Measurements from ENCODE around the gene CCDC148.

Gene CCDC148

DNA sequence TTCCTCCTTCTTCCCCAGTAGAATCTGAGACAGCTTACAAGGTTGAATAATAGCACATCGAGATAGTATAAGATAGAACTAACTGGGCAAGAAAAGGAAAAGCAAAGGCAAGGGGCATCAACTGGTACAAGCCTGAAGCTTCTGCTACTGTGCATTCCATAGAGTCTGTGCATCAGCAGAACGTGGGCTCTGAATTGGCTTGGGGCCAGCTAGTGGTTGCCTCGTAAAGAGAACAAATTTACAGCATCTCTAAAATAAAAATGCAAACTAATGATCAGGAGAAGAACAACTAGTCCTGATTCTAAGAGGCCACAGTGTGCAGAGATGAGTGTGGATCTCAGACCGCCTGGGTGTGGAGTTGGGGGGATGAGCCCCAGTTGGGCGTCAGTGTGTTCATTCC is 318.3 kb downstream of the CCDC148 start:
- Histone ChIP-seq H3K9me2 (replicated peaks; ENCODE audit: control insufficient read depth, low read length) (no peaks in the 10 kb centered on the region), H3K36me3 (ENCODE audit: control insufficient read depth, low read length) (no peaks in the 10 kb centered on the region), H3K4me3 (ENCODE audit: low read length) (no peak overlapping the region), H3K9me3 (ENCODE audit: control insufficient read depth, insufficient read depth, low read length) (no peaks in the 10 kb centered on the region), H3K4me2 (ENCODE audit: low read length) (no peak overlapping the region), H4K20me1 (ENCODE audit: control insufficient read depth, insufficient read depth, low read depth, low read length) (no peaks in the 10 kb centered on the region), H3K79me2 (ENCODE audit: control insufficient read depth, low read length) (no peaks in the 10 kb centered on the region), H3K4me1 (ENCODE audit: control insufficient read depth, low read length) (no peaks in the 10 kb centered on the region), H3K27ac (ENCODE audit: low read depth, low read length) (no peak overlapping the region), H3K27me3 (ENCODE audit: control insufficient read depth, low read length) (no peaks in the 10 kb centered on the region), H3F3A (ENCODE audit: control insufficient read depth, insufficient read depth) (no peaks in the 10 kb centered on the region)
- no peak for TF ChIP-seq EZH2phosphoT487 (IDR thresholded peaks at IDR 0.05; ENCODE audit: borderline replicate concordance, low read length)
- TF ChIP-seq, protein P1, sequence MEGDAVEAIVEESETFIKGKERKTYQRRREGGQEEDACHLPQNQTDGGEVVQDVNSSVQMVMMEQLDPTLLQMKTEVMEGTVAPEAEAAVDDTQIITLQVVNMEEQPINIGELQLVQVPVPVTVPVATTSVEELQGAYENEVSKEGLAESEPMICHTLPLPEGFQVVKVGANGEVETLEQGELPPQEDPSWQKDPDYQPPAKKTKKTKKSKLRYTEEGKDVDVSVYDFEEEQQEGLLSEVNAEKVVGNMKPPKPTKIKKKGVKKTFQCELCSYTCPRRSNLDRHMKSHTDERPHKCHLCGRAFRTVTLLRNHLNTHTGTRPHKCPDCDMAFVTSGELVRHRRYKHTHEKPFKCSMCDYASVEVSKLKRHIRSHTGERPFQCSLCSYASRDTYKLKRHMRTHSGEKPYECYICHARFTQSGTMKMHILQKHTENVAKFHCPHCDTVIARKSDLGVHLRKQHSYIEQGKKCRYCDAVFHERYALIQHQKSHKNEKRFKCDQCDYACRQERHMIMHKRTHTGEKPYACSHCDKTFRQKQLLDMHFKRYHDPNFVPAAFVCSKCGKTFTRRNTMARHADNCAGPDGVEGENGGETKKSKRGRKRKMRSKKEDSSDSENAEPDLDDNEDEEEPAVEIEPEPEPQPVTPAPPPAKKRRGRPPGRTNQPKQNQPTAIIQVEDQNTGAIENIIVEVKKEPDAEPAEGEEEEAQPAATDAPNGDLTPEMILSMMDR (IDR thresholded peaks at IDR 0.05; ENCODE audit: low read depth, low read length, poor library complexity, severe bottlenecking), result no peak

DNA sequence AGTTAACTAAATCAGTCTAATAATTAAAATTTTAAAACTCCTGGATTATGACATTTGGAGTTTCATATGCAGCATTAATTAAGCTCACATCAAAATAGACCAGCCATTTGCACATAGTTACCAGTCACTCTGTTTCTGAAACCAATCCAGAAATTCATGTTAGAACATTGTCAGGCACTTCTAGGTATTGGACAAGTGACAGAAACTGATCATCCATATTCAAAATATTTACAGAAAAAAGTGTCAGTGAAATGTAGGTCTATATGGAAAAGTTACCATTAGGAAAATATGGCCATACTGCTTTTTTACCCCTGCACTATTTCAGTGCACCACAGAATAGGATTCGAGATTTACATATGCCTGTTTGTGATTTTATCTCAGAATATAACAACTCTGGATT is 321.5 kb downstream of the CCDC148 start:
- Histone ChIP-seq H3K27ac (ENCODE audit: low read depth, low read length) (no peak overlapping the region), H3K9me3 (ENCODE audit: control insufficient read depth, insufficient read depth, low read length) (no peaks in the 10 kb centered on the region), H3K79me2 (ENCODE audit: control insufficient read depth, low read length) (no peaks in the 10 kb centered on the region), H3K4me3 (ENCODE audit: low read length) (no peak overlapping the region), H3K9me2 (replicated peaks; ENCODE audit: control insufficient read depth, low read length) (no peaks in the 10 kb centered on the region), H3F3A (ENCODE audit: control insufficient read depth, insufficient read depth) (no peaks in the 10 kb centered on the region), H3K4me2 (ENCODE audit: low read length) (no peak overlapping the region), H3K36me3 (ENCODE audit: control insufficient read depth, low read length) (no peaks in the 10 kb centered on the region), H3K27me3 (ENCODE audit: control insufficient read depth, low read length) (no peaks in the 10 kb centered on the region), H4K20me1 (ENCODE audit: control insufficient read depth, insufficient read depth, low read depth, low read length) (no peaks in the 10 kb centered on the region), H3K4me1 (ENCODE audit: control insufficient read depth, low read length) (no peaks in the 10 kb centered on the region)
- TF ChIP-seq, protein P1 (IDR thresholded peaks at IDR 0.05; ENCODE audit: low read depth, low read length, poor library complexity, severe bottlenecking), result no peak
- no peak for TF ChIP-seq EZH2phosphoT487 (IDR thresholded peaks at IDR 0.05; ENCODE audit: borderline replicate concordance, low read length)

DNA sequence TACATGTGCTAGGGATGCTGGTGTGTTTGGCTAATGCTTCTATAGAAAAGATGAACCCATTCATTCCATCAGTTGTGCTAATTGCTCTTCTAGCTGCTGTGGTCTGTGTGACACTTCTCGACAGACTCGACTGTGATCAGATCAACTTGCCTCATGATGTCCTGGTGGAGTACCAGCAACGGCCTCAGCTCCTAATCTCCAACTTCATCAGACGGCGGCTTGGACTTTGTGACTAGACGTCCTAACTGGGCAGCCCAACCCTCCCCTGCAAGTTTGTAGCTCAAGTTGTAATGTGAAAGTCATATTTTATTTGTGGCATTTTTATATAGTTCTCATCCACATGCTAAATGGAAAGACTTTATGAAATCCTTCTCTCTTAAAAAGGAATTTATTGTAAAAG is 321.9 kb downstream of the CCDC148 start:
- Histone ChIP-seq H3K27ac (ENCODE audit: low read depth, low read length) (no peak overlapping the region), H3K79me2 (ENCODE audit: control insufficient read depth, low read length) (no peaks in the 10 kb centered on the region), H4K20me1 (ENCODE audit: control insufficient read depth, insufficient read depth, low read depth, low read length) (no peaks in the 10 kb centered on the region), H3F3A (ENCODE audit: control insufficient read depth, insufficient read depth) (no peaks in the 10 kb centered on the region), H3K9me3 (ENCODE audit: control insufficient read depth, insufficient read depth, low read length) (no peaks in the 10 kb centered on the region), H3K4me3 (ENCODE audit: low read length) (no peak overlapping the region), H3K36me3 (ENCODE audit: control insufficient read depth, low read length) (no peaks in the 10 kb centered on the region), H3K9me2 (replicated peaks; ENCODE audit: control insufficient read depth, low read length) (no peaks in the 10 kb centered on the region), H3K4me1 (ENCODE audit: control insufficient read depth, low read length) (no peaks in the 10 kb centered on the region), H3K4me2 (ENCODE audit: low read length) (no peak overlapping the region), H3K27me3 (ENCODE audit: control insufficient read depth, low read length) (no peaks in the 10 kb centered on the region)
- no peak for TF ChIP-seq EZH2phosphoT487 (IDR thresholded peaks at IDR 0.05; ENCODE audit: borderline replicate concordance, low read length)
- TF ChIP-seq, protein P1 (IDR thresholded peaks at IDR 0.05; ENCODE audit: low read depth, low read length, poor library complexity, severe bottlenecking), result no peak

DNA sequence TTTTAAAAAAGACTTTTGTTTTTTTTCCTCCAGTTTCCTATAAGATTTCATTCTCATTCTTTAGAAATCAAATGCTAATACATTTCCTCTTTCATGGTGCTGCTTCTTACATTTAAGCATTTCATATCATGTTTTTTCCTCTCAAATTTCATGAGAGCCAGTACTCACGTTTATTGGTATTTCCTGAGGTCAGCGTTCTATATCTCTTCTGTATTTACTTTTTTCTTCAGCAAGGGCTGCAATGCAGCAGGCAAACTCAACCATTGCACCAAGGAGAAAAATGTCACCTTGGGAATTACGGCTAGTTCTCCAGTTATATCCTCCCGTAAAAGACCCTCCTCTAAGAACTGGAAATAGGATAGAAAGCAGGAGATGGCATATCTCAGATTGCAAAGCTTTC is 322.5 kb downstream of the CCDC148 start:
- H3K79me2 ChIP-seq (ENCODE audit: control insufficient read depth, low read length), result no peaks in the 10 kb centered on the region
- H3K36me3 ChIP-seq (ENCODE audit: control insufficient read depth, low read length), result no peaks in the 10 kb centered on the region
- TF ChIP-seq, protein P1 (IDR thresholded peaks at IDR 0.05; ENCODE audit: low read depth, low read length, poor library complexity, severe bottlenecking), result no peak
- no peak for TF ChIP-seq EZH2phosphoT487 (IDR thresholded peaks at IDR 0.05; ENCODE audit: borderline replicate concordance, low read length)
- H4K20me1 ChIP-seq (ENCODE audit: control insufficient read depth, insufficient read depth, low read depth, low read length), result no peaks in the 10 kb centered on the region
- no peaks in the 10 kb centered on the region for H3K9me2 ChIP-seq (replicated peaks; ENCODE audit: control insufficient read depth, low read length)
- H3K27ac ChIP-seq (ENCODE audit: low read depth, low read length), result no peak overlapping the region
- H3K4me1 ChIP-seq (ENCODE audit: control insufficient read depth, low read length), result no peaks in the 10 kb centered on the region
- H3K4me2 ChIP-seq (ENCODE audit: low read length), result no peak overlapping the region
- H3K4me3 ChIP-seq (ENCODE audit: low read length), result no peak overlapping the region
- H3F3A ChIP-seq (ENCODE audit: control insufficient read depth, insufficient read depth), result no peaks in the 10 kb centered on the region
- no peaks in the 10 kb centered on the region for H3K9me3 ChIP-seq (ENCODE audit: control insufficient read depth, insufficient read depth, low read length)
- no peaks in the 10 kb centered on the region for H3K27me3 ChIP-seq (ENCODE audit: control insufficient read depth, low read length)
